Measurements from ENCODE around the gene GLIS1. TPM values are rescaled to one million over a fixed set of nuclear protein-coding genes. Genes with fewer than 3 reads are reported as not detected.

Gene GLIS1
- total RNA-seq, 1 experiment from 2014 or later, result 0.13 TPM

DNA sequence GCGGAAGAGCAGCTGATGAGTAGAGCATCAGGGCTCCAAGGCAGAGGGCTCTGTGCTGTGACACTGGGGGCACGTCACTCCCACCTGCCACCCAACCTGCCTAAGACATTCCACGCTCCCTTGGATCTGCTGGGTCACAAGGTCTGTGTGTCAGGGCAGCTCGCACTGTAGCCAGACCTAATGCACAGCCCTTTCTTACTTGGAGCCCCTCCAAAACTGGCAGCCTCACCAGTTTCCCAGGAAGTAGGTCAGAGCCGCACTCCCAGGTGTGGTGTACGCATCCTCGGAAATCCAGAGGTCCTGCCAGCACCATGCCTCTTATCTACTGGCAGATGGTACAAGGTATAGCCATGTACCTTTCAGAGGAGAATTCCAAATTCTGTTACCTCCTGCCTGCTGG, 257.5 kb downstream of the GLIS1 start:
- no peaks in the 10 kb centered on the region for H3K27me3 ChIP-seq (replicated peaks; ENCODE audit: insufficient read depth, low read depth, low read length, poor library complexity)
- H3K4me3 ChIP-seq (ENCODE audit: low read depth, low read length, poor library complexity, severe bottlenecking), result no peak overlapping the region
- no peaks in the 10 kb centered on the region for H3K4me1 ChIP-seq (ENCODE audit: insufficient read depth, low read length, poor library complexity, severe bottlenecking)
- no TSS peak for BruUV-seq (replicated peaks)
- H3K27ac ChIP-seq (ENCODE audit: low read depth, low read length, poor library complexity, severe bottlenecking), result no peak overlapping the region
- no peaks in the 10 kb centered on the region for H3K9me3 ChIP-seq (ENCODE audit: low read depth, low read length, poor library complexity, severe bottlenecking)
- intact Hi-C loops (cut with micrococcal nuclease; ENCODE audit: unreplicated experiment), result no loop called here
- no peak for DNase-seq (ENCODE audit: low spot score)
- CTCF ChIA-PET, result no interaction called here
- POLR2A ChIA-PET (ENCODE audit: low non-redundant PET), result no interaction called here
- H3K36me3 ChIP-seq (ENCODE audit: insufficient read depth, low read length, poor library complexity, severe bottlenecking), result no peaks in the 10 kb centered on the region
- TF ChIP-seq, protein P1, sequence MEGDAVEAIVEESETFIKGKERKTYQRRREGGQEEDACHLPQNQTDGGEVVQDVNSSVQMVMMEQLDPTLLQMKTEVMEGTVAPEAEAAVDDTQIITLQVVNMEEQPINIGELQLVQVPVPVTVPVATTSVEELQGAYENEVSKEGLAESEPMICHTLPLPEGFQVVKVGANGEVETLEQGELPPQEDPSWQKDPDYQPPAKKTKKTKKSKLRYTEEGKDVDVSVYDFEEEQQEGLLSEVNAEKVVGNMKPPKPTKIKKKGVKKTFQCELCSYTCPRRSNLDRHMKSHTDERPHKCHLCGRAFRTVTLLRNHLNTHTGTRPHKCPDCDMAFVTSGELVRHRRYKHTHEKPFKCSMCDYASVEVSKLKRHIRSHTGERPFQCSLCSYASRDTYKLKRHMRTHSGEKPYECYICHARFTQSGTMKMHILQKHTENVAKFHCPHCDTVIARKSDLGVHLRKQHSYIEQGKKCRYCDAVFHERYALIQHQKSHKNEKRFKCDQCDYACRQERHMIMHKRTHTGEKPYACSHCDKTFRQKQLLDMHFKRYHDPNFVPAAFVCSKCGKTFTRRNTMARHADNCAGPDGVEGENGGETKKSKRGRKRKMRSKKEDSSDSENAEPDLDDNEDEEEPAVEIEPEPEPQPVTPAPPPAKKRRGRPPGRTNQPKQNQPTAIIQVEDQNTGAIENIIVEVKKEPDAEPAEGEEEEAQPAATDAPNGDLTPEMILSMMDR (conservative IDR thresholded peaks at IDR 0.05; ENCODE audit: low read depth, low read length), result no peak
- no peak for TF ChIP-seq EZH2 (IDR thresholded peaks at IDR 0.05; ENCODE audit: borderline replicate concordance, low read depth, low read length, poor library complexity, severe bottlenecking)

- H3K4me3 ChIP-seq (ENCODE audit: low read depth, low read length, poor library complexity, severe bottlenecking), result no peak overlapping the region
- ChIA-PET POLR2A (ENCODE audit: low non-redundant PET) (no interaction called here), CTCF (no interaction called here)
- no peaks in the 10 kb centered on the region for H3K9me3 ChIP-seq (ENCODE audit: low read depth, low read length, poor library complexity, severe bottlenecking)
- TF ChIP-seq, protein P1 (conservative IDR thresholded peaks at IDR 0.05; ENCODE audit: low read depth, low read length), result no peak
- TF ChIP-seq EZH2 (IDR thresholded peaks at IDR 0.05; ENCODE audit: borderline replicate concordance, low read depth, low read length, poor library complexity, severe bottlenecking), result no peak
- DNase-seq (ENCODE audit: low spot score), result no peak
- H3K27ac ChIP-seq (ENCODE audit: low read depth, low read length, poor library complexity, severe bottlenecking), result no peak overlapping the region
- no peaks in the 10 kb centered on the region for H3K4me1 ChIP-seq (ENCODE audit: insufficient read depth, low read length, poor library complexity, severe bottlenecking)
- no peaks in the 10 kb centered on the region for H3K36me3 ChIP-seq (ENCODE audit: insufficient read depth, low read length, poor library complexity, severe bottlenecking)
- intact Hi-C loops (cut with micrococcal nuclease; ENCODE audit: unreplicated experiment), result no loop called here
- no peaks in the 10 kb centered on the region for H3K27me3 ChIP-seq (replicated peaks; ENCODE audit: insufficient read depth, low read depth, low read length, poor library complexity)
- BruUV-seq (replicated peaks), result no TSS peak
Measured at GRCh38 chr1:53480678-53481077, 258.3 kb downstream of the GLIS1 start.

GRCh38 chr1:53478502-53478818, 260.5 kb downstream of the GLIS1 start:
- TF ChIP-seq EZH2 (IDR thresholded peaks at IDR 0.05; ENCODE audit: borderline replicate concordance, low read depth, low read length, poor library complexity, severe bottlenecking), result no peak
- TF ChIP-seq, protein P1 (conservative IDR thresholded peaks at IDR 0.05; ENCODE audit: low read depth, low read length), result no peak
- Histone ChIP-seq H3K4me1 (ENCODE audit: insufficient read depth, low read length, poor library complexity, severe bottlenecking) (no peaks in the 10 kb centered on the region), H3K36me3 (ENCODE audit: insufficient read depth, low read length, poor library complexity, severe bottlenecking) (no peaks in the 10 kb centered on the region), H3K4me3 (ENCODE audit: low read depth, low read length, poor library complexity, severe bottlenecking) (no peak overlapping the region), H3K27me3 (replicated peaks; ENCODE audit: insufficient read depth, low read depth, low read length, poor library complexity) (no peaks in the 10 kb centered on the region), H3K9me3 (ENCODE audit: low read depth, low read length, poor library complexity, severe bottlenecking) (no peaks in the 10 kb centered on the region), H3K27ac (ENCODE audit: low read depth, low read length, poor library complexity, severe bottlenecking) (no peak overlapping the region)
- DNase-seq (ENCODE audit: low spot score), result no peak
- ChIA-PET POLR2A (ENCODE audit: low non-redundant PET) (no interaction called here), CTCF (no interaction called here)
- BruUV-seq (replicated peaks), result no TSS peak
- intact Hi-C loops (cut with micrococcal nuclease; ENCODE audit: unreplicated experiment), result no loop called here

Measured in A673 (cell line).